ENCODE data around the gene ACTMAP.

DNA sequence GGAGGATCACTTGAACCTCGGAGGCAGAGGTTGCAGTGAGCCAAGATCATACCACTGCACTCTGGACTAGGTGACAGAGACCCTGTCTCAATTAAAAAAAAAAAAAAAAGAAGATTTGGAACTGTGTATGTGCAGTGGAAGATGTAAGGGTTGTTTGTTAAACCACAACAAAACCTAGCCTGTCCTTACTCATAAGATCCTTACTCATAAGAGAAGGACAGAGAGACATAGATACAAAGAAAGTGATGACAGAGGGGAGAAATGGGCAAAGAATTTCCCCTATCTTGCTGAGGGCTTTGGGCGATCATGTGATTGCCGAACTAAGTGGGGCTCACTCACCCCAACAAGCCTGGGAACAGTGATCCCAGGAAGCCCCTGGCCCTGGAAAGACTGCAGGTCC, 25.4 kb downstream of the ACTMAP start:
- TF ChIP-seq CTCF (conservative IDR thresholded peaks at IDR 0.05) (no peak), EZH2 (IDR thresholded peaks at IDR 0.05; ENCODE audit: low read depth) (no peak)
